Endothelial cell of umbilical vein (primary cell): ENCODE results near the gene AHRR. TPM values are rescaled to one million over a fixed set of nuclear protein-coding genes. Genes with fewer than 3 reads are reported as not detected.

ENCODE experiments used
- BruUV-seq: library from RNA; stranded (reverse); fragments of 400-500 nt; replicated peaks from 2 replicates; lab custom pipeline; 2021; lab: Mats Ljungman, UMichigan
- CTCF ChIA-PET: fragments of 300-600, 350-600 bp; sonication (Branson Sonifier 250); formaldehyde crosslinking; loops from one replicate; lab custom pipeline; 2021; ENCODE audit warnings: antibody characterized with exemption, inconsistent platforms; lab: Charles Lee
- POLR2A ChIA-PET: fragments of 300-600, 350-600 bp; sonication (Branson Sonifier 250); formaldehyde crosslinking; loops from one replicate; lab custom pipeline; 2021; ENCODE audit warnings: antibody characterized with exemption, inconsistent platforms; lab: Charles Lee
- DNase-seq: peaks from one replicate; pipeline ENCODE4 v3.0.0-alpha.2; 2011; ENCODE audit warnings: low read depth, low spot score
- FAIRE-seq: peaks from 2 replicates; lab custom pipeline; 2011; peaks lifted over from hg19 to GRCh38; lab: Jason Lieb, UNC
- H2AFZ ChIP-seq: 2 replicates; pipeline ENCODE4 v1.6.0; 2012; ENCODE audit warnings: low read depth, low read length, control low read depth, inconsistent platforms
- H3K27ac ChIP-seq: 2 replicates; pipeline ENCODE4 v1.5.1; 2011; ENCODE audit warnings: low read depth, mild to moderate bottlenecking, control low read depth, low read length, moderate library complexity; ENCODE audit not compliant: insufficient read depth
- H3K27me3 ChIP-seq, 2 experiments: 2 replicates each; pipeline versions ENCODE4 v1.6.0 to v1.6.1; 2011; ENCODE audit warnings: low read length in 2 of 2, mixed read lengths in 1 of 2; ENCODE audit not compliant: control insufficient read depth in 2 of 2, insufficient read depth in 2 of 2
- H3K36me3 ChIP-seq, 2 experiments: 2 replicates in 1 of 2; 3 replicates in 1 of 2; pipeline ENCODE4 v1.5.1; 2011; ENCODE audit warnings: low read length in 2 of 2, mild to moderate bottlenecking in 1 of 2, moderate library complexity in 1 of 2; ENCODE audit not compliant: control insufficient read depth in 2 of 2, insufficient read depth in 2 of 2; ENCODE audit errors: extremely low read depth in 1 of 2
- H3K4me1 ChIP-seq: 3 replicates; pipeline ENCODE4 v1.5.1; 2011; ENCODE audit warnings: mild to moderate bottlenecking, low read length; ENCODE audit not compliant: control insufficient read depth, insufficient read depth; ENCODE audit errors: extremely low read depth
- H3K4me2 ChIP-seq: 2 replicates; pipeline ENCODE4 v1.6.1; 2011; ENCODE audit warnings: low read length, control low read depth, mixed read lengths; ENCODE audit not compliant: insufficient read depth
- H3K4me3 ChIP-seq, 3 experiments: fragments of 200-600 bp in 1 of 3; sonication (generic), shearing (Covaris generic) in 1 of 3; replicated peaks in 1 of 3; 2 replicates each; pipeline ENCODE4 v1.5.1; 2011 to 2016; ENCODE audit warnings: control low read depth in 3 of 3, low read length in 3 of 3, mild to moderate bottlenecking in 2 of 3, inconsistent platforms in 1 of 3, low read depth in 1 of 3, moderate library complexity in 1 of 3; ENCODE audit not compliant: insufficient read depth in 1 of 3
- H3K79me2 ChIP-seq: 2 replicates; pipeline ENCODE4 v1.6.0; 2012; ENCODE audit warnings: low read length, inconsistent platforms; ENCODE audit not compliant: control insufficient read depth, insufficient read depth
- H3K9ac ChIP-seq: replicated peaks from 2 replicates; pipeline ENCODE3; 2011; ENCODE audit warnings: low read length, control low read depth; ENCODE audit not compliant: insufficient read depth; ENCODE audit errors: extremely low read depth
- H3K9me1 ChIP-seq: replicated peaks from 3 replicates; pipeline ENCODE4 v1.6.0; 2011; ENCODE audit warnings: mild to moderate bottlenecking, low read length; ENCODE audit not compliant: control insufficient read depth, insufficient read depth; ENCODE audit errors: extremely low read depth
- H3K9me3 ChIP-seq: replicated peaks from 2 replicates; pipeline ENCODE4 v1.5.1; 2012; ENCODE audit warnings: low read length, inconsistent platforms; ENCODE audit not compliant: control insufficient read depth, insufficient read depth
- H4K20me1 ChIP-seq: replicated peaks from 2 replicates; pipeline ENCODE3; 2011; ENCODE audit warnings: mild to moderate bottlenecking, low read length; ENCODE audit not compliant: control insufficient read depth, insufficient read depth; ENCODE audit errors: extremely low read depth
- EZH2 ChIP-seq: IDR thresholded peaks from 2 replicates; pipeline ENCODE4 v1.6.1; 2012; ENCODE audit warnings: borderline replicate concordance, low read depth, mild to moderate bottlenecking, moderate library complexity, low read length, inconsistent platforms; ENCODE audit not compliant: severe bottlenecking
- FOS ChIP-seq: IDR thresholded peaks from 2 replicates; pipeline ENCODE4 v1.6.1; 2011; ENCODE audit warnings: mild to moderate bottlenecking, low read length, moderate library complexity, borderline replicate concordance; ENCODE audit not compliant: insufficient read depth
- GATA2 ChIP-seq: IDR thresholded peaks from 2 replicates; pipeline ENCODE4 v1.7.0; 2011; ENCODE audit warnings: low read depth, mild to moderate bottlenecking, moderate library complexity, mixed read lengths, low read length; ENCODE audit not compliant: insufficient read length, insufficient read depth
- JUN ChIP-seq: IDR thresholded peaks from 2 replicates; pipeline ENCODE4 v1.6.1; 2011; ENCODE audit warnings: borderline replicate concordance, low read depth; ENCODE audit not compliant: insufficient read length, insufficient read depth
- MAX ChIP-seq: IDR thresholded peaks from 2 replicates; pipeline ENCODE4 v1.6.1; 2011; ENCODE audit not compliant: insufficient read depth, insufficient read length
- MYC ChIP-seq: IDR thresholded peaks from one replicate; pipeline ENCODE4 v1.6.1; 2011; ENCODE audit warnings: mild to moderate bottlenecking, low read depth, low read length
- POLR2A ChIP-seq: IDR thresholded peaks from 2 replicates; pipeline ENCODE4 v1.6.1; 2012; ENCODE audit warnings: low read depth, mild to moderate bottlenecking, control low read depth, low read length
- POLR2AphosphoS5 ChIP-seq: IDR thresholded peaks from 2 replicates; pipeline ENCODE4 v1.6.1; 2012; ENCODE audit warnings: low read depth, mild to moderate bottlenecking, control low read depth, low read length, moderate library complexity; ENCODE audit not compliant: insufficient read depth
- dilution Hi-C: fragments of 300-500 bp; cut with MboI; formaldehyde crosslinking; loops from one replicate; pipeline ENCODE4 v1.15.0; 2019; ENCODE audit warnings: low sequenced_read_pairs; ENCODE audit not compliant: extremely low pct_ligation_motif_present
- intact Hi-C: fragments of 100-400 bp; cut with micrococcal nuclease; formaldehyde crosslinking; loops from one replicate; pipeline ENCODE4 v1.10.0; 2022
- polyA plus RNA-seq, 4 experiments: library from polyadenylated mRNA; depleted of rRNA in 3 of 4; stranded (reverse) in 3 of 4; unstranded in 1 of 4; fragments of >200 nt; gene quantifications; 2 replicates each; pipeline versions ENCODE4 v1.2.1 to v1.2.3, GENCODE V29; 2011 to 2012; ENCODE audit warnings: missing spikeins in 1 of 4
- total RNA-seq: library from RNA; stranded (reverse); gene quantifications from 2 replicates; pipeline ENCODE4 v1.2.3, GENCODE V29; 2021
- TF ChIP-seq, protein P1 (sequence below), 2 donors: IDR thresholded peaks; 1 replicate in 1 of 2; 2 replicates in 1 of 2; pipeline ENCODE4 v1.5.1; 2011; ENCODE audit warnings: low read length in 2 of 2, mild to moderate bottlenecking in 2 of 2, moderate library complexity in 2 of 2, control low read depth in 1 of 2, inconsistent platforms in 1 of 2, low read depth in 1 of 2; ENCODE audit not compliant: insufficient read depth in 1 of 2; ENCODE audit errors: extremely low read depth in 1 of 2

AHRR gene
- total and polyA plus RNA-seq, 2 donors (not counting 3 experiments of a cell fraction or from before 2014, with no cell fraction given), result 3.1 to 7.3 TPM

DNA sequence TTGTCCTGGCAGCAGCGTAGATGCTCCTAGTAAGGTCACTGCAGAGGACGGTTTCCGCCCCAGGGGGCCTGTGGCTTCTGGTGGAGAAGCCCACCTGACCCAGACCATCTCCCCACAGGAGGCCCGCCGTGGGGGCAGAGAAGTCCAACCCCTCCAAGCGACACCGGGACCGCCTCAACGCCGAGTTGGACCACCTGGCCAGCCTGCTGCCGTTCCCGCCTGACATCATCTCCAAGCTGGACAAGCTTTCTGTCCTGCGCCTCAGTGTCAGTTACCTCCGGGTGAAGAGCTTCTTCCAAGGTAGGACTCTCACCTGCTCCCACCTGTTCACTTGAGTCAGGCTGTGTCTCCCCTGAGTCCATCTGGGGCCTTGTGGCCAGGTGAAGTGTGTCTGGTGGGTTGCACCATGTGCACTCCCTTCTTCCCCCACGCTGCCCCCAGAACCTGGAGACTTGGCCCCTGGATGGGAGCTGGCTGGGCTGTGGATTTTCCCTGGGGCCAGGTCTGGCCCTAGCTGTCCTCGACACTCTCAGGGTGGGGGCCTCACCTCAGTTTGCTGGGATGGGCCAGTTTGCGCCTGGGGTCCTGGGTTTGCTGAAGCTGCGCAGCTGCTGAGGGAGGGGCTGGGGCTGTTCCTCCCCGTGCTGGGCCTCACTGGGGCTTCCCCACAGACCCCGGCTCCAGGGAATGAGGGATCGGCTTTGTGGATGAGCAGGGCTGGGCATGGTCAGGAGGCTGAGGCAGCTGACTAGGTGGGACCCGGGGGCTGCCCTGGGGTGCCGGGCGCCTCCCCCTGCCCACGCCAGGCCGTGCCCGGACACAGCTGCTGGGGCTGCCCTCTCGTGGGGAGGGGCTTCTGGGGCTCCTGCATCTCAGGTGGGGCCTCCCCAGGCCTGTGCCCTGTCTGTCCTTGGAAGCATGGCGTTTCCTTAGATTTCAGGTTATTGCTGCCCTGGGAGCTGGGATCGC lies 32.4 kb downstream of the AHRR start:
- FAIRE-seq, result no peak
- POLR2A ChIA-PET, result no interaction called here
- CTCF ChIA-PET, result interaction anchor here (0.9 to 1.3 kb wide), 4 partner anchors 13 to 33 kb away, joined by 3 read pairs; no protein-coding TSS in a partner anchor

GRCh38 chr5:354581-355378 lies 33.3 kb downstream of the AHRR start:
- H3K4me3 ChIP-seq, result no peak overlapping the region
- no peaks in the 10 kb centered on the region for H3K79me2 ChIP-seq
- no peaks in the 10 kb centered on the region for H3K27me3 ChIP-seq
- no peaks in the 10 kb centered on the region for H4K20me1 ChIP-seq
- no TSS peak for BruUV-seq
- no peaks in the 10 kb centered on the region for H3K4me1 ChIP-seq
- H2AFZ ChIP-seq, result no peak overlapping the region
- no peak overlapping the region for H3K4me2 ChIP-seq
- CTCF ChIA-PET, result interaction anchor here (1.3 to 1.5 kb wide), 3 partner anchors 11 to 19 kb away, joined by 3 to 4 read pairs (median 3); no protein-coding TSS in a partner anchor
- no peak for TF ChIP-seq MYC
- no peak for TF ChIP-seq POLR2AphosphoS5
- TF ChIP-seq GATA2, result no peak
- no peak for TF ChIP-seq EZH2
- TF ChIP-seq JUN, result no peak
- no peak for TF ChIP-seq FOS
- TF ChIP-seq, protein P1, sequence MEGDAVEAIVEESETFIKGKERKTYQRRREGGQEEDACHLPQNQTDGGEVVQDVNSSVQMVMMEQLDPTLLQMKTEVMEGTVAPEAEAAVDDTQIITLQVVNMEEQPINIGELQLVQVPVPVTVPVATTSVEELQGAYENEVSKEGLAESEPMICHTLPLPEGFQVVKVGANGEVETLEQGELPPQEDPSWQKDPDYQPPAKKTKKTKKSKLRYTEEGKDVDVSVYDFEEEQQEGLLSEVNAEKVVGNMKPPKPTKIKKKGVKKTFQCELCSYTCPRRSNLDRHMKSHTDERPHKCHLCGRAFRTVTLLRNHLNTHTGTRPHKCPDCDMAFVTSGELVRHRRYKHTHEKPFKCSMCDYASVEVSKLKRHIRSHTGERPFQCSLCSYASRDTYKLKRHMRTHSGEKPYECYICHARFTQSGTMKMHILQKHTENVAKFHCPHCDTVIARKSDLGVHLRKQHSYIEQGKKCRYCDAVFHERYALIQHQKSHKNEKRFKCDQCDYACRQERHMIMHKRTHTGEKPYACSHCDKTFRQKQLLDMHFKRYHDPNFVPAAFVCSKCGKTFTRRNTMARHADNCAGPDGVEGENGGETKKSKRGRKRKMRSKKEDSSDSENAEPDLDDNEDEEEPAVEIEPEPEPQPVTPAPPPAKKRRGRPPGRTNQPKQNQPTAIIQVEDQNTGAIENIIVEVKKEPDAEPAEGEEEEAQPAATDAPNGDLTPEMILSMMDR (IDR thresholded peaks at IDR 0.05; ENCODE audit: extremely low read depth in 1 of 2, insufficient read depth in 1 of 2, low read depth in 1 of 2, low read length in 2 of 2), result no peak
- TF ChIP-seq MAX, result no peak
- TF ChIP-seq POLR2A, result no peak
- POLR2A ChIA-PET, result no interaction called here
- no peak overlapping the region for H3K27ac ChIP-seq
- H3K9ac ChIP-seq, result no peak overlapping the region
- H3K9me1 ChIP-seq, result no peaks in the 10 kb centered on the region
- dilution Hi-C loops (no loop called here), intact Hi-C loops (no loop called here)
- DNase-seq (no peak), FAIRE-seq (no peak)
- no peaks in the 10 kb centered on the region for H3K36me3 ChIP-seq
- H3K9me3 ChIP-seq, result no peaks in the 10 kb centered on the region

More for the DNA sequence above, 32.4 kb downstream of the AHRR start:
- DNase-seq, result no peak
- intact Hi-C loops, result no loop called here
- H2AFZ ChIP-seq, result no peak overlapping the region
- H3K9ac ChIP-seq, result no peak overlapping the region
- H3K4me3 ChIP-seq, result no peak overlapping the region
- H4K20me1 ChIP-seq, result no peaks in the 10 kb centered on the region
- H3K36me3 ChIP-seq, result no peaks in the 10 kb centered on the region
- no peaks in the 10 kb centered on the region for H3K27me3 ChIP-seq
- H3K4me1 ChIP-seq, result no peaks in the 10 kb centered on the region
- dilution Hi-C loops, result no loop called here
- H3K9me1 ChIP-seq, result no peaks in the 10 kb centered on the region
- no peak overlapping the region for H3K4me2 ChIP-seq
- H3K79me2 ChIP-seq, result no peaks in the 10 kb centered on the region
- TF ChIP-seq MAX (no peak), POLR2AphosphoS5 (no peak), EZH2 (no peak), MYC (no peak), POLR2A (no peak)
- H3K9me3 ChIP-seq, result no peaks in the 10 kb centered on the region
- no TSS peak for BruUV-seq
- H3K27ac ChIP-seq, result no peak overlapping the region
